ENCODE data around the gene ISG20L2.
"Not testable (repeated sequence)": the region's sequence is repeated elsewhere in the genome, so short reads cannot be mapped to it uniquely, and the experiment has no call there.

Gene ISG20L2, protein sequence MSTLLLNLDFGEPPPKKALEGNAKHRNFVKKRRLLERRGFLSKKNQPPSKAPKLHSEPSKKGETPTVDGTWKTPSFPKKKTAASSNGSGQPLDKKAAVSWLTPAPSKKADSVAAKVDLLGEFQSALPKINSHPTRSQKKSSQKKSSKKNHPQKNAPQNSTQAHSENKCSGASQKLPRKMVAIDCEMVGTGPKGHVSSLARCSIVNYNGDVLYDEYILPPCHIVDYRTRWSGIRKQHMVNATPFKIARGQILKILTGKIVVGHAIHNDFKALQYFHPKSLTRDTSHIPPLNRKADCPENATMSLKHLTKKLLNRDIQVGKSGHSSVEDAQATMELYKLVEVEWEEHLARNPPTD

DNA sequence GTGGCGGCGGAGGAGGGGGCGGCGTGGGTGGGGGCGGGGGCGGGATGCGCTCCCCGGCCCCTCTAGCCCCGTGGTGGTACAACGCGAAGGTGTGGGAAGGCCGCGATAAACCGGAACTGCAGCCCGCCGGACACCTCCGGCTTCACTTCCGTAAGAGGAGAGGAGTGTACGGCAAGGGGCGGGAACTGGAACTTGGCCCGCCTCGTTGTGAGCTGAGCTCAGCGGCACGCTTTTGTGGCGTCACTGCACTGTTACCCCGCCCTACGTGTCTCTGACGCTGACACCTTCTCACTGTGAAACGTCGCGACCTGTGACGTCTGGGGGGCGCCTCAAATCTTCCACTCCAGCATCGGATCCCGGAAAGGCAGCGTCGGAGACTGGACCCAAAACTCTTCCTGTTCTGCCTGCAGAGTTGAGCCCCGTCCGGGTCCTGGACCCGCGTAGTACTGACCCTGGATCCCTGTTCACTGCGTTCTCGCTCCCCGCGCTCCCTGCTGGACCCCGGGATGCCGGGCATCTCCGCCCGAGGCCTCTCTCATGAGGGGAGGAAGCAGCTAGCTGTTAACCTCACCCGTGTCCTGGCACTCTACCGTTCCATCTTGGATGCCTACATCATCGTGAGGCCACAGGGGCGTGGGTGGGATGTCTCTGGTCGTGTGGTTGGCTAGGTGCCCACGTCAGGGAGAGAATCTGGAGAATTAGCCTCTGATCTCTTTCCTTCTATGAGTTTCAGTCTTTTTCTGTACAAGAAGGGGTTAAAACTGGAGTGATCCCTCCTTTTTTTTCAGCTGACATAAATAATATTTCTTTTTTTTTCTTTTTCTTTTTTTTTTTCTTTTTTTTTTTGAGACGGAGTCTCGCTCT is at the start of gene ISG20L2:
Gene ISG20L2, minus strand, starts transcription at position 168 of the 864 bp plus-strand sequence. CDS start 1,114 bp downstream, outside the sequence.
- peak; percentile 95 for DNase-seq (ENCODE audit: low spot score)

DNA sequence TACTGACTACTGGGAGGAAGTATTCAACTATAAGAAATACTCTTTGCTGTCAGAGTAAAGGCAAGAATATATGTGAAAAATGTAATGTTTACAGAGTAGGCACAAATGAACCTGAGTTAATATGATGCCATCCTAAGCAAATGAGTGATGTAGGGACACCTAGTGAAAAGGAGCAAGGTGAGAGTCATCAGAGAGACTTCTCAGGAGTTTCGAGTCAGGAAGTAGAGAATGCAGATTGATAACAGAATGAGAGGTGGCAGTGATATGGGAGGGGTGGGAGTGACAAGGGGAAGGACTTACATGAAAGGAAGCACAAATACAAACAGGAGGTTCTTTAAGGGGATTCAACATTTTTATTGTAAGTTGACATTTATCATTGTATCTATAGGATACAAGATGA is 49.0 kb upstream of the ISG20L2 start:
- DNase-seq (ENCODE audit: low spot score): no peak

DNA sequence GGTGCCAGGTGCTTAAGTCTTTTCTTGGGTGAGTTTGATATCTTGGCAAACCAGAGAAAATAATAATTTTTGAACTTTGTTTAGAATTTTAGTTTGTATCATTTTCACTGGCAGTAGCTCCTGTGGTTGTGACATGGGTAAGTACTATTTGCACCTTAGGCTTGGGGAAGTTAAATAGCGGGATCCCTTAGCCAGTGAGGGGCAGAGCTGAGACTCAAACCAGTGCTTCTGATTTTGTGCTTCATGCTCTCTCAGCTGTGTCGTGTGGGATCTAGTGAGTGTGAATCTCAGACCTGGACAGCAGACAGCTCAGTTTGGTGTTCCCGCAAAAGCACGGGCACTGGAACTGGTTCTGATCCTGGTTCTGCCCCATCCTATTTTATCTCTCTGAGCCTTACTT is 48.4 kb upstream of the ISG20L2 start:
- no peak for DNase-seq (ENCODE audit: low spot score)

- no peak for DNase-seq (ENCODE audit: low spot score)
Observed at GRCh38 chr1:156775799-156776198, 47.2 kb upstream of the ISG20L2 start.

DNA sequence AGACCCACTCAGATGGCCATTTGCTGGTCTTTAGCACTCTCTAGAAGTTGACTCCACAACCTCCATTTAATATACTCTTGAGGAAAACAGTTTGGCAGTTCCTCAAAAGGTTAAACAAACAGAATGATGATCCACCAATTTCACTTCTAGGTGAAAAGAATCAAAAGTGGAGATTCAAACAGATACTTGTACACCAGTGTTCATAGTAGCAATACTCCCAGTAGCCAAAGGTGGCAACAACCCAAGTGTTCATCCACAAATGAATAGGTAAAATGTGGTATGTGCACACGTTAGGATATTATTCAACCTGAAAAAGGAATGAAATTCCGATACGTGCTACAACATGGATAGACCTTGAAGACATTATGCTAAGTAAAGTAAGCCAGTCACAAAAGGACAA is 45.0 kb upstream of the ISG20L2 start:
- no peak for DNase-seq (ENCODE audit: low spot score)

GRCh38 chr1:156772728-156773497 is 44.3 kb upstream of the ISG20L2 start:
- no peak for DNase-seq (ENCODE audit: low spot score)

DNA sequence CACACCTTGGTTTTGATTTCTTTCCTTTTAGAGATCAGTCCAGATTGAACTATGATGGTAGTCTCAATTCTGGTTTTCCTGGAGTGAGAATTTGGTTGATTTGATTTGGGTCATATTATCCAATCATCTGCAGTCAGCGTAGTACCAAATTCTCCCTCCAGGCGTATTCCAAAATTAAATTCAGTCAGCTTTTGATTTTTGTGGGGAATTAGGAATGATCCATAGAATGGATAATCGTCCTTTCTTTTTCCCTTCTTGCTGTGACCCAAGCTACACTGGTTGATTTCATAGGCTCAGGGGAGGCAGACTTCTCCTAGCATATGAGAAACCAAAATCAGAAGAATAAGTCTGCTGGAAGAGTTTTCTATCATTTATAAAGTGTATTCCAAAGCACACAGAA is 43.7 kb upstream of the ISG20L2 start:
- DNase-seq (ENCODE audit: low spot score): no peak

GRCh38 chr1:156768610-156769295 is 40.2 kb upstream of the ISG20L2 start:
- DNase-seq (ENCODE audit: low spot score): no peak

- DNase-seq (ENCODE audit: low spot score): no peak
Observed at GRCh38 chr1:156767879-156768604, 39.5 kb upstream of the ISG20L2 start.

GRCh38 chr1:156767101-156767878 is 38.7 kb upstream of the ISG20L2 start, which contains the start of gene PRCC:
TSS of gene PRCC (plus strand) at chr1:156767535. CDS start at chr1:156767772, 237 bp downstream.
- peak; percentile 98 for DNase-seq (ENCODE audit: low spot score)

GRCh38 chr1:156766298-156767100 is 37.9 kb upstream of the ISG20L2 start:
- no peak for DNase-seq (ENCODE audit: low spot score)

DNA sequence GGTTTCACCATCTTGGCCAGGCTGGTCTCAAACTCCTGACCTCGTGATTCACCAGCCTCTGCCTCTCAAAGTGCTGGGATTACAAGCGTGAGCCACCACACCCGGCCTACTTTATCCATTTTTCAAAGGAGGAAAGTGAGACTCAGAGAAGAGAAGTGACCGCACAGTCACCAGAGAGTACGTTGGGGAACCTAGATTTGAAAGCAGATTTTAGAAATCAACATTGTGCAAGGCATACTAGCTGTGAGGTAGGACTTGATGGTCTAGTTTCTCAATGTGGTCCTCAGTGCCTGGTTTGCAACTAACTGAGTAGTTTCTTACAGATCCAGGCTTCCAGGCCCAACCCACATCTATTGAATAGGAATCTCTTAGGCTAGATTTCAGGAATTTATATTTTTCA is 37.1 kb upstream of the ISG20L2 start:
- DNase-seq (ENCODE audit: low spot score): no peak

- not testable (repeated sequence) for DNase-seq (ENCODE audit: low spot score)
Observed at GRCh38 chr1:156765136-156765535, 36.6 kb upstream of the ISG20L2 start.

DNA sequence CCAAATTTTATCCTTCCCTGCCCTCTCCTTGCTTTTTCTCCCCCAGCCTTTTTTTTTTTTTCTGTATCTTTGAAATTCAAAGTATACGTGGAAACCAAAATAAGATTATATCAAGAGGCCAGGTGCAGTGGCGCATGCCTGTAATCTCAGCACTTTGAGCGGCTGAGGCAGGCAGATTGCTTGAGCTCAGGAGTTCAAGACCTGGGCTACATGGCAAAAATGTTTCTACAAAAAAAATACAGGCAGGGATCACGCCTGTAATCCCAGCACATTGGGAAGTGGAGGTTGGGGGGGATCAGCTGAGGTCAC is 32.2 kb upstream of the ISG20L2 start:
- DNase-seq (ENCODE audit: low spot score): no peak

DNA sequence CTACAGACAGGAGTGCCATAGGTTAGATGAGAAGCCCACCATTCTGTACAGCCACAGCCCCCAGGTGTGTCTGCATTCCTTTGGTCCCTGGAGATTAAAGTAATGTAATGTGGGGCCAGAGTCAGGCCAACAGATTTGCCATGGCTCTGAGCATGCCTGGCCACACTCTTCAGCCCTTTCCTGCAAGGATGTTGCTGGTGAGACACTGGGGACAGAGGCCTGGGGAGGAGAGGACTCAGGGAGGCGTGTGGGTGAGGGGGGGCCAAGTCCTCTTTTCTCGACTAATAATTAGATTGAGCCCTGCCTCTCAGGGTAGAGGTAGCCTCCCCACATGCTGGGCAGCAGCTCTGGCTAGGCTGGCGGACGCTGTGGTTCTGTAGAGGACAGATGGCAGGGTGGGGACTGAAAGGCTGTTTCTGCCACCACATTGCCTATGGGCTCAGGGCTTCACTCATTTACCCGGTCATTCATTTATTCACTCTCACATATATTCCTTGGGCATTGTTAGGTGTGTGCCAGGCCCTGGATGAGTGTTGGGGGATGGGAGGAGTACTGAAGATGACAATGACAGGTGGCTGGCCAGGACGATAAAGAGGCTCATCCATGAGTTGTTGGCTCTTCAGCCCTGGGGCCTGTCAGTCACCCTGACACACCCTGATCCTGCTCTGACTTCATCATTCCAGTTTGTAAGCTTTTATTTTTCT is 31.7 kb upstream of the ISG20L2 start:
- DNase-seq (ENCODE audit: low spot score): no peak

GRCh38 chr1:156757572-156758253 is 29.1 kb upstream of the ISG20L2 start:
- not testable (repeated sequence) for DNase-seq (ENCODE audit: low spot score)

DNA sequence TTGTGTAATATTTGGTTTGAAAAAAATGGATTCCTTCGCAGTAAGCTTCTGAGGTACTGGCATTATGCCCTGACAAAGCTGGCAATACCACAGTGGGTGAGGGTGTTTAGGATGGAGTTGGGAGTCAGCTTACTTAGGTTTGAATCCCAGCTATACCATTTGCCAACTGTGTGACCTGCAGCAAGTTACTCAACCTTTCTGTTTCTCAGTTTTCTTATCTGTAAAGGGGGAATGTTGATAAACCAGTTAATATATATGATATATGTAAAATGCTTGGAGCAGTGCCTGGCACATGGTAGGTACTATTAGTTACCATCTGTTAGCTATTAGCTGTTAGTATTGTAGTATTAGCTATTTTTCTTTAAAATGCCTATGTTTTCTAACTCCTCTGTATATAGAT is 27.8 kb upstream of the ISG20L2 start:
- no peak for DNase-seq (ENCODE audit: low spot score)

DNA sequence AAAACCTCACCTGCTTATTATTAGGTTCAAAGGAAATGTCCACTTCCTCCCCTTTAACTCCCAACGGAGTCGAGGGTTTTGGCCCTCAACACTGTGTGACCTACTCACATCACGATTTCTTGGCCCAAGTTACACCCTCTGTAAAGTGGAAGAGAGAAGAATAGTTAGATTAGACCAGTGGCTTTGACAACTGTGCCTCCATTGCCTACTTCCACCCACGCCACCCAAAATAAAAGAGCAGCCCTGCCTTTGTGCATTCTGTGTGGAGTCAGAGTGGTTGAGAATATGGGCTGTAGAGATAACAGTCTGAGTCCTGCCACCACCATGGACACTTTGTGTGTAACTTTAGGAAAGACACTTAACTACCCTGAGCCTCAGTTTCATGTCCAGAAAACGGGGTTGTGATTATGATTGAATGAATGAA is 27.0 kb upstream of the ISG20L2 start:
- DNase-seq (ENCODE audit: low spot score): no peak

Measured in left forelimb (tissue), 1 donor.